Measurements from ENCODE around the gene GHR.

The GHR gene

GRCh38 chr5:42500003-42500599 lies 76.9 kb downstream of the GHR start:
- Histone ChIP-seq H3K9ac (ENCODE audit: low read depth, low read length, poor library complexity) (no peak overlapping the region), H3K4me3 (ENCODE audit: low read length in 2 of 2) (no peak overlapping the region), H3K36me3 (replicated peaks in 1 of 2; ENCODE audit: control insufficient read depth in 2 of 2, insufficient read depth in 2 of 2, low read length in 2 of 2) (no peaks in the 10 kb centered on the region), H3K18ac (ENCODE audit: low read length) (no peak overlapping the region), H3K4ac (ENCODE audit: low read length) (no peak overlapping the region), H4K8ac (ENCODE audit: low read depth, low read length) (no peak overlapping the region), H2BK5ac (ENCODE audit: low read length) (no peak overlapping the region), H3K79me1 (ENCODE audit: low read depth, low read length) (no peaks in the 10 kb centered on the region), H3K23ac (ENCODE audit: low read depth, low read length, poor library complexity) (no peak overlapping the region), H3K4me2 (ENCODE audit: insufficient read depth, low read length, poor library complexity, severe bottlenecking) (no peak overlapping the region), H3K27me3 (ENCODE audit: control insufficient read depth in 3 of 3, insufficient read depth in 3 of 3, low read depth in 1 of 3, low read length in 3 of 3) (no peaks in the 10 kb centered on the region), H3K4me1 (ENCODE audit: control insufficient read depth in 2 of 2, insufficient read depth in 1 of 2, low read depth in 1 of 2, low read length in 2 of 2) (peaks cover 0 to 2% of the 10 kb centered on the region in 2 donors), H3K9me3 (replicated peaks in 1 of 2; ENCODE audit: control insufficient read depth in 2 of 2, insufficient read depth in 1 of 2, low read depth in 1 of 2, low read length in 2 of 2) (no peaks in the 10 kb centered on the region), H2AFZ (ENCODE audit: low read length) (no peak overlapping the region), H2BK120ac (ENCODE audit: low read depth, low read length) (no peak overlapping the region), H3K27ac (replicated peaks; ENCODE audit: low read length) (no peak overlapping the region), H3K14ac (ENCODE audit: low read length) (no peak overlapping the region), H2AK5ac (ENCODE audit: low read depth, low read length) (no peak overlapping the region), H2BK12ac (ENCODE audit: low read length) (no peak overlapping the region), H2BK15ac (ENCODE audit: low read length) (no peak overlapping the region), H4K91ac (ENCODE audit: low read depth, low read length, poor library complexity) (no peak overlapping the region)
- WGBS, 2 donors (ENCODE audit: extremely low coverage in 2 of 2, insufficient read length in 2 of 2, insufficient replicate concordance in 1 of 2) = no CpG with 5 or more reads among the region's 6 CpGs
- DNase-seq (ENCODE audit: low spot score) = no peak

- no peak overlapping the region for H3K4ac ChIP-seq (ENCODE audit: low read length)
- no peak overlapping the region for H3K18ac ChIP-seq (ENCODE audit: low read length)
- no peak overlapping the region for H3K23ac ChIP-seq (ENCODE audit: low read depth, low read length, poor library complexity)
- H4K8ac ChIP-seq (ENCODE audit: low read depth, low read length) = no peak overlapping the region
- H3K27me3 ChIP-seq (ENCODE audit: control insufficient read depth in 3 of 3, insufficient read depth in 3 of 3, low read depth in 1 of 3, low read length in 3 of 3) = no peaks in the 10 kb centered on the region
- H3K36me3 ChIP-seq (replicated peaks in 1 of 2; ENCODE audit: control insufficient read depth in 2 of 2, insufficient read depth in 2 of 2, low read length in 2 of 2) = no peaks in the 10 kb centered on the region
- H3K9me3 ChIP-seq (replicated peaks in 1 of 2; ENCODE audit: control insufficient read depth in 2 of 2, insufficient read depth in 1 of 2, low read depth in 1 of 2, low read length in 2 of 2) = no peaks in the 10 kb centered on the region
- no peak overlapping the region for H3K27ac ChIP-seq (replicated peaks; ENCODE audit: low read length)
- no peak overlapping the region for H3K14ac ChIP-seq (ENCODE audit: low read length)
- no CpG with 5 or more reads among the region's 2 CpGs for WGBS, 2 donors (ENCODE audit: extremely low coverage in 2 of 2, insufficient read length in 2 of 2, insufficient replicate concordance in 1 of 2)
- H2BK120ac ChIP-seq (ENCODE audit: low read depth, low read length) = no peak overlapping the region
- H3K79me1 ChIP-seq (ENCODE audit: low read depth, low read length) = no peaks in the 10 kb centered on the region
- DNase-seq (ENCODE audit: low spot score) = no peak
- H3K4me3 ChIP-seq (ENCODE audit: low read length in 2 of 2) = no peak overlapping the region
- H2AFZ ChIP-seq (ENCODE audit: low read length) = no peak overlapping the region
- H2BK15ac ChIP-seq (ENCODE audit: low read length) = no peak overlapping the region
- no peak overlapping the region for H3K4me2 ChIP-seq (ENCODE audit: insufficient read depth, low read length, poor library complexity, severe bottlenecking)
- peaks cover 0 to 3% of the 10 kb centered on the region in 2 donors for H3K4me1 ChIP-seq (ENCODE audit: control insufficient read depth in 2 of 2, insufficient read depth in 1 of 2, low read depth in 1 of 2, low read length in 2 of 2)
- no peak overlapping the region for H4K91ac ChIP-seq (ENCODE audit: low read depth, low read length, poor library complexity)
- H2BK5ac ChIP-seq (ENCODE audit: low read length) = no peak overlapping the region
- no peak overlapping the region for H3K9ac ChIP-seq (ENCODE audit: low read depth, low read length, poor library complexity)
- no peak overlapping the region for H2AK5ac ChIP-seq (ENCODE audit: low read depth, low read length)
- H2BK12ac ChIP-seq (ENCODE audit: low read length) = no peak overlapping the region
These were observed 79.6 kb downstream of the GHR start for GRCh38 chr5:42502613-42503470.

GRCh38 chr5:42506662-42507061 lies 83.4 kb downstream of the GHR start:
- peaks cover 0 to 5% of the 10 kb centered on the region in 2 donors for H3K4me1 ChIP-seq (ENCODE audit: control insufficient read depth in 2 of 2, insufficient read depth in 1 of 2, low read depth in 1 of 2, low read length in 2 of 2)
- no peak overlapping the region for H2BK12ac ChIP-seq (ENCODE audit: low read length)
- no peak overlapping the region for H3K4me2 ChIP-seq (ENCODE audit: insufficient read depth, low read length, poor library complexity, severe bottlenecking)
- H3K36me3 ChIP-seq (replicated peaks in 1 of 2; ENCODE audit: control insufficient read depth in 2 of 2, insufficient read depth in 2 of 2, low read length in 2 of 2) = no peaks in the 10 kb centered on the region
- no peaks in the 10 kb centered on the region for H3K79me1 ChIP-seq (ENCODE audit: low read depth, low read length)
- no peak overlapping the region for H2BK5ac ChIP-seq (ENCODE audit: low read length)
- H3K14ac ChIP-seq (ENCODE audit: low read length) = no peak overlapping the region
- no peak overlapping the region for H3K4ac ChIP-seq (ENCODE audit: low read length)
- H3K9ac ChIP-seq (ENCODE audit: low read depth, low read length, poor library complexity) = no peak overlapping the region
- no CpG with 5 or more reads among the region's 2 CpGs for WGBS, 2 donors (ENCODE audit: extremely low coverage in 2 of 2, insufficient read length in 2 of 2, insufficient replicate concordance in 1 of 2)
- no peak overlapping the region for H3K4me3 ChIP-seq (ENCODE audit: low read length in 2 of 2)
- no peak overlapping the region for H3K18ac ChIP-seq (ENCODE audit: low read length)
- no peak overlapping the region for H2BK15ac ChIP-seq (ENCODE audit: low read length)
- no peaks in the 10 kb centered on the region for H3K27me3 ChIP-seq (ENCODE audit: control insufficient read depth in 3 of 3, insufficient read depth in 3 of 3, low read depth in 1 of 3, low read length in 3 of 3)
- no peak overlapping the region for H2AFZ ChIP-seq (ENCODE audit: low read length)
- H4K91ac ChIP-seq (ENCODE audit: low read depth, low read length, poor library complexity) = no peak overlapping the region
- no peak overlapping the region for H2BK120ac ChIP-seq (ENCODE audit: low read depth, low read length)
- H2AK5ac ChIP-seq (ENCODE audit: low read depth, low read length) = no peak overlapping the region
- H3K27ac ChIP-seq (replicated peaks; ENCODE audit: low read length) = no peak overlapping the region
- H4K8ac ChIP-seq (ENCODE audit: low read depth, low read length) = no peak overlapping the region
- H3K23ac ChIP-seq (ENCODE audit: low read depth, low read length, poor library complexity) = no peak overlapping the region
- DNase-seq (ENCODE audit: low spot score) = no peak
- no peaks in the 10 kb centered on the region for H3K9me3 ChIP-seq (replicated peaks in 1 of 2; ENCODE audit: control insufficient read depth in 2 of 2, insufficient read depth in 1 of 2, low read depth in 1 of 2, low read length in 2 of 2)

- Histone ChIP-seq H3K4me1 (ENCODE audit: control insufficient read depth in 2 of 2, insufficient read depth in 1 of 2, low read depth in 1 of 2, low read length in 2 of 2) (peaks cover 0 to 5% of the 10 kb centered on the region in 2 donors), H3K4me3 (ENCODE audit: low read length in 2 of 2) (no peak overlapping the region), H2AFZ (ENCODE audit: low read length) (peak overlapping the region; percentile 82), H3K36me3 (replicated peaks in 1 of 2; ENCODE audit: control insufficient read depth in 2 of 2, insufficient read depth in 2 of 2, low read length in 2 of 2) (no peaks in the 10 kb centered on the region), H2BK15ac (ENCODE audit: low read length) (no peak overlapping the region), H3K14ac (ENCODE audit: low read length) (no peak overlapping the region), H3K9me3 (replicated peaks in 1 of 2; ENCODE audit: control insufficient read depth in 2 of 2, insufficient read depth in 1 of 2, low read depth in 1 of 2, low read length in 2 of 2) (no peaks in the 10 kb centered on the region), H4K8ac (ENCODE audit: low read depth, low read length) (no peak overlapping the region), H3K27me3 (ENCODE audit: control insufficient read depth in 3 of 3, insufficient read depth in 3 of 3, low read depth in 1 of 3, low read length in 3 of 3) (no peaks in the 10 kb centered on the region), H3K79me1 (ENCODE audit: low read depth, low read length) (no peaks in the 10 kb centered on the region), H2BK5ac (ENCODE audit: low read length) (no peak overlapping the region), H3K4me2 (ENCODE audit: insufficient read depth, low read length, poor library complexity, severe bottlenecking) (peak overlapping the region; percentile 2), H2BK12ac (ENCODE audit: low read length) (no peak overlapping the region), H3K18ac (ENCODE audit: low read length) (no peak overlapping the region), H4K91ac (ENCODE audit: low read depth, low read length, poor library complexity) (no peak overlapping the region), H2AK5ac (ENCODE audit: low read depth, low read length) (no peak overlapping the region), H3K4ac (ENCODE audit: low read length) (no peak overlapping the region), H3K23ac (ENCODE audit: low read depth, low read length, poor library complexity) (no peak overlapping the region), H3K27ac (replicated peaks; ENCODE audit: low read length) (no peak overlapping the region), H2BK120ac (ENCODE audit: low read depth, low read length) (no peak overlapping the region), H3K9ac (ENCODE audit: low read depth, low read length, poor library complexity) (no peak overlapping the region)
- WGBS, 2 donors (ENCODE audit: extremely low coverage in 2 of 2, insufficient read length in 2 of 2, insufficient replicate concordance in 1 of 2) = no CpG with 5 or more reads among the region's 5 CpGs
- DNase-seq (ENCODE audit: low spot score) = peak; percentile 44
These were observed 84.3 kb downstream of the GHR start for GRCh38 chr5:42507451-42508097.
